Stimulated activated CD4-positive, alpha-beta T cell treated with anti-CD3 and anti-CD28 coated beads, TNF-alpha, amount 100 ng/mL, for 4 hours (primary cell): ENCODE measurements around the gene WDR27.
"Not testable (repeated sequence)": the region's sequence is repeated elsewhere in the genome, so short reads cannot be mapped to it uniquely, and the experiment has no call there.

Experiments used
- DNase-seq, 3 experiments: peaks; one replicate each; pipeline ENCODE4 v3.0.0-alpha.2; 2020; ENCODE audit warnings: low read depth in 3 of 3

Gene WDR27

DNA sequence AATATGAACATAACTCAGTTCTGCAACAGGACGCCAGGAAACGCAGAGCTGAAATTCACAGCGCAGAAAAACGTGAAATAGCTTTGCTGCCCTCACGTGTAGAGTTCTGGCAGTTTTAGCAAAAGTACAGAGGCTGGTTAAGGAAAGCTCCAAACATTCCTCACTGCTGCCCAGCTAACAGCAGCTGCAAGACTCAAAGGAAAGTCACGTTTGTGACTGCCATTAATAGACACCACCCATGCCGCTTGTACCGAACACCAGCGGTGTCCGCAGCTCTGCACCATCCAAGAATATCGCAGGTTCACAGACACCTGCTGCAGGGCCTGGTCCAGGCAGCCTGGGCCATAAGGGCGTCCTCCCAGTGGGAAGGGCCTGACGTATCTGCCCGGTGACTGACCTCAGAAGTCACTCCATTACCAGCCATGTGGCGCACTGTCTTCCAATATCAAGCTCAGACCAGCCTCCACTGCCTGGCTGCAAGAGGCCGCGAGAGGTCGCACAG is 61.4 kb downstream of the WDR27 start:
- DNase-seq, result no peak

DNA sequence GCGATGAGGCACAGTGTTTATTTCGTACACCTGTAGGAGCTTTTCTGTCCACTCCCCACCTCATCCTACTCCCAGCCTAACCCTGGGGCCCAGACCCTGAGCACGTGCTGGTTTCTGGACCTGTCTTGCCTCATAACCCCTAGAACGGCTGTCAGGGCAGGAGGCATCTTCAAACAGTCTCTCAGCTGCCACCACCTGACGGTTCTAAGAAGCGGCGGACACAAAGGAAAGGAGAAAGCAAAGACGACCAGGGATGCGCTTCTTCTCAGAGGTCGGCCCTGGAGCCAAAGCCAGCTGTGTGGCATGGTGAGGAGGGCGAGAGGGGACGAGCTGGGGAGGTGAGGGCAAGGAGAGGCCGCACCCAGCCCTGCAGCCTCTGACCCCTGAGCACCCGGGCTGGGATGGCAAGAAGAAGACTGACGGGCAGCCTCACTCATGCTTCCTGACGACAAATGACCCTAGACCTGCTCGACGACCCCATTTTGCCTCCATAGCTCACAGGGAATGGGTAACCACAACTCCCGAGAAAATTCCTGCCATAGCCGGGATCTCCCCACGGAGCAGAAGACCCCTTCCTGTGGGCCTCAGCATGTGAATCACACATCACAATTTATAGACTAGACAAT is 62.1 kb downstream of the WDR27 start:
- DNase-seq, result no peak

DNA sequence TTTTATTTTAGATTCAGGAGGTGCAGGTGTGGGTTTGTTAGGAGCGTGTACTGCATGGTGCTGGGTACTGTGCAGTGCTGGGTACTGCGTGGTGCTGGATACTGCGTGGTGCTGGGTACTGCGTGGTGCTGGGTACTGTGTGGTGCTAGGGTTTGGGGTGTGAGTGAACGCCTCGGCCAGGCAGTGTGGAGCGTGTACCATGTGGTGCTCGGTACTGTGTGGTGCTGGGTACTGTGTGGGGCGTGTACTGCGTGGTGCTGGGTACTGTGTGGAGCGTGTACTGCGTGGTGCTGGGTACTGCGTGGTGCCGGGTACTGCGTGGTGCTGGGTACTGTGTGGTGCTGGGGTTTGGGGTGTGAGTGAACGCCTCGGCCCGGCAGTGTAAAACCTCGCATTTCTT is 62.9 kb downstream of the WDR27 start:
- no peak for DNase-seq

DNA sequence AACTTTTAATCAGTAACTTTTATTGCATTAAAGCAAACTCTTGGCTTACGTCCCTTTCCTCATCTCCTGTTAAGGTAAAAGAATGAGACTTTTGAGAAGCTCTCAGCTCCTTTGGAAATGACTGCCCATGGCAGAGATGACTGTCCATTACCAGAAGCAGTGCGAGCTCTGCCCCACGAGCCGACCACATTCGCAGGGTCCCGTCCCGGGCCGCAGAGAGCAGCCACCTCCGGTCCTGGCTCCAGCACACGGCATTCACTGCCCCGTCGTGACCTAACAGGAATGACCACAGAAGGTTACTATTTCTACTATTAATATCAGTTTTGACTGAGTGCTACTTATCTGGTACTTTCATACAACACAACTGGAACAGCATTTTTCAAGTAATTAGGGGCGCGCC is 63.4 kb downstream of the WDR27 start:
- no peak for DNase-seq

DNA sequence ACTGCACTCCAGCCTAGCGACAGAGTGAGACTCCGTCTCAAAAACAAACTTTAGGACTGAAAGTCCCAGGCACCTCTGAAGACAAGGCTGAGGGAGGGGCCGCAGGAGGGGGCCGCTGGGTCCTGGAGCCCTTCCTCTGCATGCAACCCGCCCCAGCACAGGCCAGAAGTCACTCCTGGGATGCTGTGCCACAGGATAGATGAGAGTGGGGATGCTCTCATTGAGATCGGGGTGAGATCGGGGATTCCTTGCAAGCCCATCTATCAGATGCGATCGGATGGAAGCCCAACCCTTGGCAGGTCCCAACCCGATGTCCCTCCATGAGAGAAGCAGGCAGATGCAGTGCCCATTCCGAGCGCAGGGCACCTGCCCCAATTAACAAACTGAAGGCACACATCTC is 66.5 kb downstream of the WDR27 start:
- no peak for DNase-seq

DNA sequence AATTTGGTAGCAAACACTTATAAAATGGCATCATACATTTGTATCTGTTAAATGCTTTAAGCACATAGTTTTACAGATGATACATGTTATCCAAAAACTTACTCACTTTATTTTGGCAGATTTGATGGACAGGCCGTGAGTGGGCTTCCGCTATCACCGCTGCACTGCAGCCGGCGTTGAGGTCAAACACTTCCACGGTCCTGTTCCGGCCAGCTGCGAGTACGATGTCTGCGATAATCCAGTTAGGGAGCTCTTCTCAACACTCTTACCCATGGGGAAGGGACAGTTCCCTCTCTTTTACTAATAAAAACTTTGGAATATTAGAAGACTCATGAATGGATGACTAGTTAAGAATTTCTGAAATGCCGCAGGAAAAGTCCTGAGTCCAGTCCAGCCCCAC is 69.0 kb downstream of the WDR27 start:
- DNase-seq, result no peak

DNA sequence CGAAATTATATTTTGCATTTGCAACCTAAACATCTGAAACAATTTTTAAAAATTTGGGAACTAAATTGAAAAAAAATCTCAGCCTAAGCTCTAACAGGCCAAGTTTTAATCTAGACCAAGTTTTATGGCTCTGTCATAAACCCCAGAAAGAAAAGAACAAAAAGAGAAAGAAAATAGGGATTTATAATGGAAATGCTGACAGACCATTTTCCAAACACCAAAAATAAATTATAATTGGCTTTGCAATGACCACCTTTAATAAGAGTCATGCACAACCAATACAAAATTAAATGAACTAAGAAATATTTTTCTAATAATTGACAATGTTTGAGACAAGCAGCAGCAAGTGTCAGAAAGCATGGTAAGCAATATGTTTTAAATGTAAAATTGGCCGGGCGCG is 72.6 kb downstream of the WDR27 start:
- DNase-seq, result no peak

DNA sequence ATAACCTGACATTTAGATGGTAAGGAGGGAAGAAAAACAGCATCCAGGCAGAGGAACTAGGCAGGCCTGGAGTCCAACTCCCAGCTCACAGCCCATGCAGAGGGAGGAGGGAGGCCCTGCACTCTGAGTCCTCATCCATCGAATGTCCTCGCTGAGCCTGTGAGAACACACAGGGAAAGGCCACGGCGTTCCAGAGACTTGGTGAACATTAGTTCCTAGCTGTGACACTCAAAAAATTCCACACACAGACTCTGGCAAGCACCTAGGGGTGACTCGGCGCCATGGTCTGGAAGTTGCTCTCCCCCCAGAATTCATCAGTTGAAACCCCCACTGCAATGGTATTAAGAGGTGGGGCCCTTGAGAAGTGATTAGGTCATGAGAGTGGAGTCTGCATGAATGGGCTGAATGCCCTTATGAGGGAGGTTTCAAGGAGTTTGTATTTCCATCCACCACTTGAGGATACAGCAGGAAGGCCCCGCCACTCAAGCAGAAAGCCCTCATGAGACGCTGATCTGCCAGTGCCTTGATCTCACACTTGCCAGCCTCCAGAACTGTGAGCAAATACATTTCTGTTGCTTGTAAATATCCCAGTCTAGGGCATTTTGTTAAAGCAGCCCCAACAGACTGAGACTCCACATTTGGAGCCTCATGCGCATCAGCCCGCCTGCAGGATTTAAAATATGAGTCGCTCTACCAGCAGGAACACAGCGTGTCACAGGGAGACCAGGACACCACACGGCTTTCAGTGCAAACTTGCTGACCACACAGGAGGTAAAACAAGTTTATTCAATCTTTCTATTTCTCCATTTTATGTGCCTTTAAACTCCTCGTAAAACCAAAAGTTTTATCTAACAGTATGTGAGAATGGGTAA is 73.9 kb downstream of the WDR27 start:
- no peak for DNase-seq

DNA sequence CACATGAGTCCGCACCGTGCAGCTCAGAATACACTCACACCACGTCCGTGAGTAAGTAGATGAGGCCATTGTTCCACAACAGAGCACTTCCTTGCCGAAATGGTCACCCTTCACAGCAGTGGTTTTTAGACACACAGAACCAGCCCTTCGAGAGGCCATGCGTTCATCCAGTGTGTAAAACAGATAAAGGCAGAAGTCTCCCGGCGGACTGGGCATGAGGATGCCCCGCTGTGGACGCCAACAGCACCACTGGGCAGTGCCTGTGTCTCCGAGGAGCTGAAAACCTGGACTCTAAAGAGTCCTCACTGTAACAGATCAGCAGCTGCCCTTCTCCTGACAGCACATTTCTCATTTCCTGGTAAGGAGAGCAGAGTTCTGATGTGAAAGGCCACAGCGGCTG is 75.2 kb downstream of the WDR27 start:
- DNase-seq, result no peak

DNA sequence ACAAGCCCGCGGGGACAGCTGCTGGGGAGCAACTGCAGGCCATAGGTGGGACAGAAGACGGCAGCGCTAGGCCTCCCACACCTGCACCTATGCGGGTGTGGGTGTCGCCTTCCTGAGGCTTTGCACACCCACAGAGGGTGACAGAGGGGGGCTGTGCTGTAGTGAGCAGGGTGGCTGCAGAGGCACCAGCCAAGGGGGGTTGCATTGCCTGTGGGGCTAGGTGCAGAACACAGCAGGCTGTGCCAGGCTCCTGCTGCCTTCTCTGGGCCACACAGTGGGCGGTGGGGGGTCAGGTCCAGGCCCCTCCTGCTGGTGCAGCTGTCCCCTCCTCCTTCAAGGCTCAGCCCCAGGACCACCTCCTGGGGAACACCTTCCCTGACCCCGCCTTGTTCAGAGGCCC is 75.7 kb downstream of the WDR27 start:
- no peak for DNase-seq

DNA sequence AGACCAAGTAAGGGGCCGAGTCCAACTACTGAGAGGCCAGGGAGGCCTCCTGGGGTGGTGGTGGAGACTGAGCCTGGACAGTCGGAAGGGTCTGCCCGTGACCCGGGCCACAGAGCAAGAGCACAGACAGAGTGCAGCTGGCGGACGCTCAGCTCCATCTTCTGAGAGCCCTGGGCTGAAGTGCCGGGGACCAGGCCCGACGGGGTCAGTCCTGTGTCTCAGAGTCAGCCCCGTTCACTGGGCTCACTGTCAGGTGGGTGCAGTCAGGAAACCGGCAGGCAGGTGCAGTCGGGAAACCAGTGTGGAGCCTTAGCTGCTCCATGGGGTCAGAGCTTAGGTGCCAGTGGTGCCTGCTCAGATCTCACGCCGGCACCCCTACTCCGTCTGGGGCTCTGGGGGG is 76.5 kb downstream of the WDR27 start:
- no peak for DNase-seq

DNA sequence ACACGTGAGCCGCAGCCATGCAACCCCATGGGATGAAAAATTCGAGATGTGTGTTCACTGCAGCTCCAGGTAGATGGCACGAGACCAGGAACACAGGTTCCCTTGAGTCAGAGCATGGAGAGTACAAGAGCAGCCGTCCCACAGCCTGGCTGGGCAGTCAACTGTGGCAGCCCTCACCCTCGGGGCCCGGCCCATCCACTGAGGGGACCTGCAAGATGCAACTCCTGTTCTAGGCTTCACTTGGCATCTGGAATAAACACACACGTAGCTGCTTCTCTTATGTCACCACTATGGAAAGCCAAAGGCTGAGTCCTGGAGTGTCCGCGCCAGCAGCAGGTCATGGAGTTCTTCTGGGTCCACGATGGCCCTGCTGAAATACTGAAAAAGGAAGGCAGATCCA is 77.0 kb downstream of the WDR27 start:
- no peak for DNase-seq

DNA sequence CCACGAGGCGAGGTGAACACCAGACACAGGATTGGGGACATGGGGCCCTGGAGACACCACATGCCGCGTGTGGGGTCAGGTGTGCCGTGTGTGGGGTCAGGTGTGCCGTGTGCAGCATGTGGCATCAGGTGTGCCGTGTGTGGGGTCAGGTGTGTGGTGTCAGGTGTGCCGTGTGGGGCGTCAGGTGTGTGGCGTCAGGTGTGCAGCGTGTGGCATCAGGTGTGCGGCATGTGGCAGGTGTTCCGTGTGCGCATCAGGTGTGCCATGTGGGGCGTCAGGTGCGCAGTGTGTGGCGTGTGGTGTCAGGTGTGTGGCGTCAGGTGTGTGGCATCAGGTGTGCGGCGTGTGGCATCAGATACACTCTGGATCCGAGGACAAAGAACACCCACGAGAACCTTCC is 77.9 kb downstream of the WDR27 start:
- DNase-seq, result no peak

DNA sequence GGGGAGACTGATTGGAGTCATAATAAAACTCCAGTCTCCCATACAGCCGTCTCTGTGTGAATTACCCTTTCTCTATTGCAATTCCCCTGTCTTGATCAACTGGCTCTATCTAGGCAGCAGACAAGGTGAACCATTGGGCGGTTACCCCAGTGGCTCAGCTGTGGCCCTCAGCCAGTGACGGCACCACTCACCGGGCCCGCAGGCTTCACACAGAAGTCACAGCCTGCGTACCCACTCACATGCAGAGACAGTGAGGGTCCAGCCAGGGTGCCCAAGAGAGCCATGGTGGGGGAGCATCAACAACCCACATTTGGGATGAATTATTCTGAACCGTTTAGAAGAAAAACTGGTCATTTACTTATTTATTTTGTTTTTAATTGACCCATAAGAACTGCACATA is 78.5 kb downstream of the WDR27 start:
- DNase-seq, result no peak

DNA sequence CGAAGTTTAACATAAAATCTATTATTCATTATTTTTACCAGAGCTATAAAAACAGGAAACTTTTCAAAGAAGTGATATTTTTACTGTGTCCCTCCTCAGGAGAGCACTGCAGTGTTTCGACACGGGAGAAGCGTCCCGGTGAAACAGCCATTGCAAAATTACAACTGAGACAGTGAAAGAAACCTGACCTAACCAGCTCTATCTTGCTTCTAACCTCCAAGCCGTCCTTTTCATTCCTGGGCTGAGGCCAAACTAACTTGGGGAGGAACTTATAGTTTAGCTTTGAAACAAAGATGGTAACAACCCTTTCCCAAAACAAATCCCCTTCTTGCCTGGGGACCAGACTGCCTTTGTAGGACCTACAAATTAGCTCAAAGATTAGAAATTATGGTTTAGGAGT is 79.2 kb downstream of the WDR27 start:
- DNase-seq, result no peak

DNA sequence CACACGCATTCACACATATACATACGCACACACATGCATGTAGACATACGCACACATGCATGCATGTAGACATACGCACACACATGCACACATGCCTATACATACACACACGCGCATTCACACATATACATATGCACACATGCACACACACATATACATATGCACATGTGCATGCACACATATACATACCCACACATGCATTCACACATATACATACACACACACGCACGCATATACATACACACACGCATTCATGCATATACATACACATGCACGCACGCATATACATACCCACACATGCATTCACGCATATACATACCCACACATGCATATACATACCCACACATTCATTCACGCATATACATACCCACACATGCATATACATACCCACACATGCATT is 80.5 kb downstream of the WDR27 start:
- no peak for DNase-seq

DNA sequence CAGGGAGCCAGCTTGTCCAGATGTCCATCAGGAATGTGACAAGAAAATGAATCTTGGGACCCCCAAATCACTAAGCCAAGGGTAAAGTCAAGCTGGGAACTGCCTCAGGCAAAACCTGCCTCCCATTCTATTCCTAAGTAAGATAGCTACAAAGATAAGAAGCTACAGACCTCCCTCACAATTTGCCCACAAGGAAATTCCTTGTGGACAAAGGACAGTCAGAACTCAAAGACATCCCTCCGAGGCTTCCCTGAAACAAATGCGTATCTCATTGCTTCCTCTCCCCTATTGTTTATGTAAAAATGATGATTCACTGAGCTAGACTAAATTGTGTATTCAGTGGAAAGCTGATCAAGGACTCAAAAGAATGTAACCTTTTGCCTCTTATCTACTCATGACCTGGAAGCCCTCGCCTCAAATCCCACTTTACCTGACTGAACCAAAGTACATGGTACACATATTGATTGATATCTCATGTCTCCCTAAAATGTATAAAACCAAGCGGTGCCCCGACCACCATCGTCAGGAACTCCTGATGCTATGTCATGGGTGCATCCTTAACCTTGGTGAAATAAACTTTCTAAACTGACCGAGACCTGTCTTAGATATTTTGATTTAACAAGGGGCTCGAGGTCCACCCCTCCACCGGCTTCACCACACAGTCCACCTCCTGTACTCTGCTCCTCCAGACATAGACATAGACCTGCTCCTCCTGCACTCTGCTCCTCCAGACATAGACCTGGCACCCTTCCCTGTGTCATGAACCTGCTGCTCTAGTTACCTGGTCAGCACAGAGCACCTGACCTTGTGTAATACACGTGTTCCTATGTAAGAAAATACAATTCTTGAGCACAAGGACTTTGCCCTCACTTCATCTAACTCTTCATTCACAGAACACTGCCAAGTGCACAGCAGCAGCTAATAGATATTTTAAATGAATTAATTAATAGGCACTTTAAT is 81.4 kb downstream of the WDR27 start:
- DNase-seq, result no peak

DNA sequence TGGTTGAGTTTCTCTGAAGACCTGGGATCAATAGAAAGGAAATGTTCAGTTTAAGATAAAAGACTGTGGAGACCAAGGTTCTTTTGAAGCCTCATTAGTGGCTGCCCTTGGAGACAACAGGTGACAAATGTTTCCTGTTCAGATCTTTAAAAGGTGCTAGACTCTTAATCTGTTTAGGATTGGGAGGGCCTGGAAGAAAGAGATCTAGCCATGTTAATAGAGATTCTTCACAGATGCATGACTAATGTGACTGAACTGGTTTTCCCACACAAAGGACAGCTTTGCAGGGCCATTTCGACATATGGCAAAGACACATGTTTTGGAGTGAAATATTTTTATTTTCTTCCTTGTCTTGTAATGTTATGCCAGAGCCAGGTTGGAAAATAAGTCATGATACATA is 82.2 kb downstream of the WDR27 start:
- DNase-seq, result no peak

DNA sequence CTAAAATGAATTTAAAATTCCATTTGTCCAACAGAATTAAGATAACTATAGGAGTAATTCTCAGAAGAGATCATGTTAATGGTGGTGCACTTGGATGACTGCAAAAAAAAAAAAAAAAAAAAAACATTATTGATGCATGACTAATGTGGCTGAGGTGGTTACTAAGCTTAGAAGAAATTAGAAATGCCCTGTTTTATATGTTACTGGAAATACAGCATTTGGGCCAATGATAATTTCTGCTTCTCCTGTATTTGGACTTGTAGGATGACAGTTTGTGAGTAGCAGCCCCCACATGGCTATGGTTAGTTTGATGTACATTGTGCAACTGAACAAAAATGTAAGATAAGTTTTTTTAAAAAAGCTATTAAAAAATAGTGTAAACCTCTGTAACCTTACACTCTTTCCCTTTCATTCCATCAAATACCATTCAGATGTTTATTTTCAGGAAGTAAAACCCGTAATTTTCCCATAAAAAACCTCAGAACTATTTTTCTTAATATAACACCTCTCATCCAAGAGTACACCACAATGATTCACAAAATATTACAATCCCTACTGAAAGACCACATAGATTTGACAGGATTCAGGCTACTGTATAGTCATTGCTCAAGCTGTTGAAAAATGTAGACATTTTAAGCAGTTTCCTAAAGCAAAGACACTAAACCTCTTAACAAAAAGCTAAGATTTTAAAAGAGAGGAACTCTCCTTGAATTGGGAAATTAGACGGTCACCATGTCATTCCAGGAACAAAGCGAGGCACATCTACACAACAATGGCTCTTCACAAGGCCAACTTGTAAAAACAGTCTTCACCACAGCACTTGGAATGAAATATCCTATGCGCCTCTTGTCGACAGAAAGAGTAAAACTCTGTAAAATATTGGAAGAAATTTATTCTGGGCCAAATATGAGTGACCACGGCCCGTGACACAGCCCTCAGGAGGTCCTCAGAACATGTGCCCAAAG is 83.0 kb downstream of the WDR27 start:
- no peak for DNase-seq

DNA sequence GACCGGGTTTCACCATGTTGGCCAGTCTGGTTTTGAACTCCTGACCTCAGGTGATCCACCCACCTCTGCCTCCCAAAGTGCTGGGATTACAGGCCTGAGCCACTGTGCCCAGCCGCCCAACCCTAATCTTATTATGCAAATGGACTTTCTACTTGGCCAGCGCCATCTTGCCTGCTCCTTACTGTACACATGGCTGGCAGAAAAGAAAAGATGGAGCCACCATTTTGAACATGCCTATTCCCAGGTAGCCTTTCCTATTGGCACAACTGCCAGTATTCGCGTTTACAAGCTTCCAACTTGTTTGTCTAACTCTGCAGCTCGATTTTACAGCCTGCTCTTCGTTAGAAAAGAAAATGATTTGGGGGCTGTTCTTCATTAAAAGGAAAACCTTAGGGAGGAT is 84.3 kb downstream of the WDR27 start:
- DNase-seq, result no peak

DNA sequence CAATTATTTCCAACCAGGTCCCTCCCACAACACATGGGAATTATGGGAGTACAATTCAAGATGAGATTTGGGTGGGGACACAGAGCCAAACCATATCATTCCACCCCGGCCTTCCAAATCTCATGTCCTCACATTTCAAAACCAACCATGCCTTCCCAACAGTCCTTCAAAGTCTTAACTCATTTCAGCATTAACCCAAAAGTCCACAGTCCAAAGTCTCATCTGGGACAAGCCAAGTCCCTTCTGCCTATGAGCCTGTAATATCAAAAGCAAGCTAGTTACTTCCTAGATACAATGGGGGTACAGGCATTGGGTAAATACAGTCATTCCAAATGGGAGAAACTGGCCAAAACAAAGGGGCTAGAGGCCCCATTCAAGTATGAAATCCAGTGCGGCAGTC is 93.2 kb downstream of the WDR27 start:
- not testable (repeated sequence) for DNase-seq
